Adrenal gland (tissue), 12 donors: ENCODE results near the gene DUSP3. TPM values are rescaled to one million over a fixed set of nuclear protein-coding genes. Genes with fewer than 3 reads are reported as not detected.

Experiments
- DNase-seq, 7 donors: peaks; one replicate each; pipeline ENCODE4 v3.0.0-alpha.2; 2019 to 2020
- H3K27ac ChIP-seq, 5 donors: fragments of 200-600 bp; sonication (generic) in 4 of 5; 1 replicate in 3 of 5; 2 replicates in 2 of 5; pipeline versions ENCODE4 v1.5.1 to v1.8.0; 2016 to 2020; ENCODE audit warnings: mild to moderate bottlenecking in 1 of 5
- H3K27me3 ChIP-seq: fragments of 200-600 bp; 2 replicates; pipeline ENCODE4 v1.8.0; 2021
- H3K36me3 ChIP-seq, 2 donors: fragments of 200-600 bp; replicated peaks in 1 of 2; 1 replicate in 1 of 2; 2 replicates in 1 of 2; pipeline versions ENCODE4 v1.5.1 to v1.8.0; 2018 to 2022
- H3K4me1 ChIP-seq, 2 donors: fragments of 200-600 bp; replicated peaks in 1 of 2; 1 replicate in 1 of 2; 2 replicates in 1 of 2; pipeline versions ENCODE4 v1.5.1 to v1.8.0; 2018 to 2021
- H3K4me3 ChIP-seq, 4 donors: fragments of 200-600 bp; sonication (generic) in 3 of 4; one replicate each; pipeline ENCODE4 v1.5.1; 2016 to 2018
- H3K9me3 ChIP-seq, 3 donors: fragments of 200-600 bp; sonication (generic) in 1 of 3; replicated peaks in 1 of 3; 1 replicate in 2 of 3; 2 replicates in 1 of 3; pipeline versions ENCODE4 v1.5.1 to v1.8.0; 2016 to 2021
- CTCF ChIP-seq, 6 experiments: fragments of 450-650 bp in 4 of 6; fragments of 200-600 bp in 2 of 6; sonication (generic) in 1 of 6; IDR thresholded peaks; 1 replicate in 5 of 6; 2 replicates in 1 of 6; pipeline versions ENCODE4 v1.5.1 to v1.8.0; 2016 to 2021; ENCODE audit warnings: antibody characterized with exemption in 6 of 6, mild to moderate bottlenecking in 2 of 6, moderate library complexity in 1 of 6
- POLR2A ChIP-seq, 2 donors: fragments of 450-650 bp; IDR thresholded peaks; one replicate each; pipeline ENCODE4 v1.6.1; 2017; ENCODE audit warnings: antibody characterized with exemption in 2 of 2, mild to moderate bottlenecking in 2 of 2, moderate library complexity in 1 of 2
- WGBS, 4 donors: extraction: QIAGEN DNeasy Blood & Tissue Kit in 2 of 4; methylation state at CpG; one replicate each; pipeline versions ENCODE4 v1.1.5 to v1.1.7; 2013 to 2017; 5-methylcytosine and 5-hydroxymethylcytosine counted together
- intact Hi-C, 2 donors: fragments of 100-400 bp; cut with DNase I; formaldehyde crosslinking; loops; one replicate each; pipeline versions ENCODE4 v1.14.1 to v1.15.0; 2022 to 2023
- polyA plus RNA-seq, 3 donors: library from polyadenylated mRNA; stranded (reverse); fragments of 200-250 nt in 2 of 3; fragments of 350-450 nt in 1 of 3; fragmentation: Illumina TruSeq in 1 of 3; extraction: RNeasy Lipid Tissue Mini Kit (QIAGEN cat#74804) in 1 of 3; gene quantifications; one replicate each; pipeline ENCODE4 v1.2.3, GENCODE V29; 2013 to 2014
- total RNA-seq, 9 donors: library from RNA; depleted of rRNA in 4 of 9; stranded (reverse); fragments of >200 nt in 4 of 9; fragments of 120-200 nt in 1 of 9; fragmentation: NEBNext Ultra II Directional in 1 of 9; extraction: Animal tissue kit (Norgen Biotek cat#: 25700) in 1 of 9; gene quantifications; one replicate each; pipeline versions ENCODE4 v1.1.0 to v1.2.4, GENCODE V29; 2013 to 2023
- donor health status: healthy with polysubstance abuse.
- donor health status: Bipolar disorder and iron deficiency.
- donor health status: DM: yes; HTN: yes; CAD: no.
- donor health status: DM: no; HTN: no; CAD: no.
- donor health status: DM: no; HTN: no; CAD: no.
- donor health status: DM: yes; HTN: yes; CAD: no.

The DUSP3 gene
- total and polyA plus RNA-seq, 12 donors, result 56.3 to 136 (median 79.5) TPM

- whole genome bisulfite sequencing, 4 donors, result 84 to 89% (median 86%) methylated on average over 8 of the region's 8 CpGs
- TF ChIP-seq CTCF (IDR thresholded peaks at IDR 0.05), result no peak
- no peak for TF ChIP-seq POLR2A (IDR thresholded peaks at IDR 0.05)
Observed at GRCh38 chr17:43728081-43728480, 50.7 kb downstream of the DUSP3 start.

DNA sequence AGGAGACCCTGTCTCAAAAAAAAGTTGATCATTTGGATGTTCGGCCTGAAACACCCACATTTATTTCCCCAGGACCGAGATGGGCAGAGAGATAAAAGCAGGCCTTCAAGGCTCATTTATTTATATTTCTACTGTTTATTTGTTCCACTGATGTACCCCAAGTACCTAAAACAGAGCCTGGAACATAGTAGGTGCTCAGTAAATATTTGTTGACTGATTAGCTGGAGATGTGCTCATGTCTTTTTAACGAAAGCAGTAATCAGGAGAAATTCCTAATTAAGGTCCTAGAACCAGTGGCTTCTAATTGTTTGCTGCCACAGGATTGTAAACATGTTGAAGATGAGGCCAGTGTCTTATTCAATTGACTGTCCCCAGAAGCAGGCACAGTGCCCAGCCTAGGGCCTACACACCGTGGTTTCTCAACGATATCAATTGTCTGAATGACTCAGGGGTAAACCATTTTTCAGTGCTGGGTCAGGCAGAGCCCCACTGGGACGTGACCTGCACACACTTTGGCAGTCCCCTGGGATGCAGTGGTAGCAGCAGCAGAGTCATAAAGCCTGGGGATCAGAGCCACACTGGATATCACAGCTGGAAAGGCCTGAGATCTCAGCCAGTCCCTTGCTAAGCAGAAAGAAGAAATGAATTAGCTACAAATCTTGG is 54.9 kb downstream of the DUSP3 start:
- Histone ChIP-seq H3K36me3 (no peaks in the 10 kb centered on the region), H3K9me3 (no peaks in the 10 kb centered on the region), H3K27me3 (no peaks in the 10 kb centered on the region), H3K27ac (peak overlapping the region in 4 of 5 donors; percentile 20 to 81 (median 64)), H3K4me3 (no peak overlapping the region), H3K4me1 (peaks cover 0 to 19% of the 10 kb centered on the region in 2 donors)
- intact Hi-C loops, result no loop called here
- 38 to 52% (median 43%) methylated on average over 6 of the region's 6 CpGs for WGBS, 4 donors
- TF ChIP-seq CTCF (IDR thresholded peaks at IDR 0.05), result no peak
- TF ChIP-seq POLR2A (IDR thresholded peaks at IDR 0.05), result peak in 1 of 2 donors; percentile 60
- peak; percentile 81 to 97 (median 96) for DNase-seq

More at GRCh38 chr17:43728081-43728480, 50.7 kb downstream of the DUSP3 start:
- H3K36me3 ChIP-seq, result no peaks in the 10 kb centered on the region
- H3K27me3 ChIP-seq, result no peaks in the 10 kb centered on the region
- no peak overlapping the region for H3K27ac ChIP-seq
- no peak for DNase-seq
- H3K9me3 ChIP-seq, result no peaks in the 10 kb centered on the region
- no peak overlapping the region for H3K4me3 ChIP-seq
- intact Hi-C loops, result no loop called here
- peaks cover 0 to 12% of the 10 kb centered on the region in 2 donors for H3K4me1 ChIP-seq

GRCh38 chr17:43722870-43723665 is 55.7 kb downstream of the DUSP3 start:
- Histone ChIP-seq H3K27ac (peak overlapping the region in 3 of 5 donors; percentile 60 to 81 (median 69)), H3K4me3 (no peak overlapping the region), H3K36me3 (no peaks in the 10 kb centered on the region), H3K4me1 (peaks cover 0 to 19% of the 10 kb centered on the region in 2 donors), H3K9me3 (no peaks in the 10 kb centered on the region), H3K27me3 (no peaks in the 10 kb centered on the region)
- intact Hi-C loops, result no loop called here
- WGBS, 4 donors, result 58 to 72% (median 61%) methylated on average over 8 of the region's 8 CpGs
- TF ChIP-seq POLR2A (IDR thresholded peaks at IDR 0.05), result no peak
- TF ChIP-seq CTCF (IDR thresholded peaks at IDR 0.05), result no peak
- peak in 4 of 7 donors; percentile 40 to 60 (median 50) for DNase-seq

DNA sequence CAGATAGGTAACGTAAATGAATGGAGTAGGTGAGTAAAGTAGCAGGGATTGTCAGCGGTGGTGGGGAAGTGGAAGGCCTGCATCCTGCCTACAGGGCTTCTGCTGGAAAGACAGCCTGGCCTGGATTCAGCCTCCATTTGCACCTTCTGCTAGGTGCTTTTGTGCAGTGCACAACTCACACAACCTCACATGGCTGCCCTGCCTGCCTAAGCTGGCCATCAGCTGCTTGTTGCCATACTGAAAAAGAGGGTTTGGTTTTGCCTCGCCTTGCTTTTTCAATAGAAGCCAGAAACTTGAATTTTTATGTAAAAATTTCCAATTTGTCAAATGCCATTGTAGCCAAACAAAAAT is 56.5 kb downstream of the DUSP3 start:
- no peaks in the 10 kb centered on the region for H3K9me3 ChIP-seq
- no peak overlapping the region for H3K4me3 ChIP-seq
- no peaks in the 10 kb centered on the region for H3K36me3 ChIP-seq
- H3K27ac ChIP-seq, result peak overlapping the region in 2 of 5 donors; percentile 58 to 97
- no peak for DNase-seq
- TF ChIP-seq POLR2A (IDR thresholded peaks at IDR 0.05) (no peak), CTCF (IDR thresholded peaks at IDR 0.05) (no peak)
- no peaks in the 10 kb centered on the region for H3K27me3 ChIP-seq
- intact Hi-C loops, result no loop called here
- H3K4me1 ChIP-seq, result peaks cover 0 to 19% of the 10 kb centered on the region in 2 donors
- 96 to 100% (median 98%) methylated on average over 3 of the region's 3 CpGs for WGBS, 4 donors
